SK-N-SH (cell line): Measurements from ENCODE around the gene DNAJC17.

Experiments used
- CTCF ChIP-seq: fragments of 200-600 bp; sonication (generic); IDR thresholded peaks from 2 replicates; pipeline ENCODE4 v1.6.1; 2017; ENCODE audit warnings: antibody characterized with exemption, mild to moderate bottlenecking, moderate library complexity
- EP300 ChIP-seq, 2 experiments: IDR thresholded peaks; 2 replicates each; pipeline versions ENCODE4 v1.4.0 to v1.6.1; 2012; ENCODE audit warnings: borderline replicate concordance in 1 of 2, low read depth in 1 of 2, low read length in 1 of 2
- EZH2phosphoT487 ChIP-seq: fragments of 200-600 bp; sonication (generic); IDR thresholded peaks from 2 replicates; pipeline ENCODE4 v1.6.1; 2017; ENCODE audit warnings: low read depth, mixed run types, mild to moderate bottlenecking, antibody characterized with exemption, moderate library complexity, borderline replicate concordance
- JUND ChIP-seq: IDR thresholded peaks from 2 replicates; pipeline ENCODE4 v1.4.0; 2012
- POLR2AphosphoS5 ChIP-seq: IDR thresholded peaks from 2 replicates; pipeline ENCODE4 v1.6.1; 2012; ENCODE audit warnings: low read depth, low read length
- RCOR1 ChIP-seq: fragments of 150-350 bp; IDR thresholded peaks from 2 replicates; pipeline ENCODE4 v1.6.1; 2017; ENCODE audit warnings: antibody characterized with exemption, low read length
- REST ChIP-seq: IDR thresholded peaks from 2 replicates; pipeline ENCODE4 v1.6.1; 2012; ENCODE audit warnings: mild to moderate bottlenecking, low read depth, low read length, moderate library complexity
- SMC3 ChIP-seq: IDR thresholded peaks from 2 replicates; pipeline ENCODE4 v1.6.1; 2012; ENCODE audit warnings: low read depth, low read length, improper control_type of control experiment
- USF2 ChIP-seq: fragments of 150-350 bp; IDR thresholded peaks from 2 replicates; pipeline ENCODE4 v1.6.1; 2017; ENCODE audit warnings: antibody characterized with exemption, low read length, low read depth, borderline replicate concordance

- TF ChIP-seq CTCF = no peak
- no peak for TF ChIP-seq USF2
- no peak for TF ChIP-seq POLR2AphosphoS5
- TF ChIP-seq REST = no peak
- TF ChIP-seq RCOR1 = no peak
- no peak for TF ChIP-seq JUND
- no peak for TF ChIP-seq SMC3
- TF ChIP-seq EZH2phosphoT487 = no peak
- no peak for TF ChIP-seq EP300 (IDR thresholded peaks at IDR 0.05; ENCODE audit: borderline replicate concordance in 1 of 2, low read depth in 1 of 2, low read length in 1 of 2)
These were observed 33.8 kb downstream of the DNAJC17 start for GRCh38 chr15:40773496-40773895.
